Endothelial cell of umbilical vein (primary cell): Measurements from ENCODE around the gene PAK5.

Experiments used
- CTCF ChIP-seq, 2 donors: IDR thresholded peaks; 1 replicate in 1 of 2; 2 replicates in 1 of 2; pipeline ENCODE4 v1.5.1; 2011; ENCODE audit warnings: low read length in 2 of 2, mild to moderate bottlenecking in 2 of 2, moderate library complexity in 2 of 2, control low read depth in 1 of 2, inconsistent platforms in 1 of 2, low read depth in 1 of 2; ENCODE audit not compliant: insufficient read depth in 1 of 2; ENCODE audit errors: extremely low read depth in 1 of 2
- EZH2 ChIP-seq: IDR thresholded peaks from 2 replicates; pipeline ENCODE4 v1.6.1; 2012; ENCODE audit warnings: borderline replicate concordance, low read depth, mild to moderate bottlenecking, moderate library complexity, low read length, inconsistent platforms; ENCODE audit not compliant: severe bottlenecking
- MAX ChIP-seq: IDR thresholded peaks from 2 replicates; pipeline ENCODE4 v1.6.1; 2011; ENCODE audit not compliant: insufficient read depth, insufficient read length
- MYC ChIP-seq: IDR thresholded peaks from one replicate; pipeline ENCODE4 v1.6.1; 2011; ENCODE audit warnings: mild to moderate bottlenecking, low read depth, low read length
- POLR2A ChIP-seq: IDR thresholded peaks from 2 replicates; pipeline ENCODE4 v1.6.1; 2012; ENCODE audit warnings: low read depth, mild to moderate bottlenecking, control low read depth, low read length
- POLR2AphosphoS5 ChIP-seq: IDR thresholded peaks from 2 replicates; pipeline ENCODE4 v1.6.1; 2012; ENCODE audit warnings: low read depth, mild to moderate bottlenecking, control low read depth, low read length, moderate library complexity; ENCODE audit not compliant: insufficient read depth

- no peak for TF ChIP-seq POLR2AphosphoS5
- no peak for TF ChIP-seq CTCF (IDR thresholded peaks at IDR 0.05; ENCODE audit: extremely low read depth in 1 of 2, insufficient read depth in 1 of 2, low read depth in 1 of 2, low read length in 2 of 2)
- TF ChIP-seq EZH2: no peak
- TF ChIP-seq MYC: no peak
- no peak for TF ChIP-seq POLR2A
- no peak for TF ChIP-seq MAX
These were observed 196.0 kb downstream of the PAK5 start for GRCh38 chr20:9642882-9643281.
